Parathyroid adenoma (tissue), 2 donors: ENCODE measurements around the gene LIMS1.
"Not testable (repeated sequence)": the region's sequence is repeated elsewhere in the genome, so short reads cannot be mapped to it uniquely, and the experiment has no call there.

Experiments used
- H2AFZ ChIP-seq: fragments of 300-600 bp; sonication (generic); one replicate; pipeline ENCODE4 v1.7.0; 2017; ENCODE audit warnings: antibody characterized with exemption, mild to moderate bottlenecking
- H3K27ac ChIP-seq: fragments of 300-600 bp; sonication (generic); one replicate; pipeline ENCODE4 v1.7.0; 2017
- H3K27me3 ChIP-seq: fragments of 300-600 bp; sonication (generic); one replicate; pipeline ENCODE4 v1.7.0; 2017; ENCODE audit warnings: low read length; ENCODE audit not compliant: control insufficient read depth, insufficient read depth
- H3K36me3 ChIP-seq: fragments of 300-600 bp; sonication (generic); one replicate; pipeline ENCODE4 v1.7.0; 2017; ENCODE audit warnings: low read length; ENCODE audit not compliant: control insufficient read depth, insufficient read depth
- H3K4me1 ChIP-seq: fragments of 300-600 bp; sonication (generic); one replicate; pipeline ENCODE4 v1.7.0; 2017; ENCODE audit warnings: control low read depth
- H3K4me2 ChIP-seq: fragments of 300-600 bp; sonication (generic); one replicate; pipeline ENCODE4 v1.7.0; 2017; ENCODE audit warnings: low read length
- H3K4me3 ChIP-seq: fragments of 300-600 bp; sonication (generic); one replicate; pipeline ENCODE4 v1.7.0; 2017; ENCODE audit warnings: low read depth, low read length
- H3K79me2 ChIP-seq: fragments of 300-600 bp; sonication (generic); one replicate; pipeline ENCODE4 v1.7.0; 2017; ENCODE audit warnings: control low read depth
- H3K9ac ChIP-seq: fragments of 300-600 bp; sonication (generic); one replicate; pipeline ENCODE4 v1.7.0; 2017; ENCODE audit warnings: mild to moderate bottlenecking
- H3K9me3 ChIP-seq: fragments of 300-600 bp; sonication (generic); one replicate; pipeline ENCODE4 v1.7.0; 2017; ENCODE audit warnings: low read length; ENCODE audit not compliant: control insufficient read depth
- CTCF ChIP-seq: fragments of 300-600 bp; sonication (generic); IDR thresholded peaks from one replicate; pipeline ENCODE4 v1.7.0; 2017; ENCODE audit warnings: antibody characterized with exemption, mild to moderate bottlenecking
- donor health status: primary hyperparathyroidism.

The LIMS1 gene

GRCh38 chr2:108555572-108555971 lies 21.3 kb downstream of the LIMS1 start:
- H2AFZ ChIP-seq = no peak overlapping the region
- peaks cover 46% of the 10 kb centered on the region for H3K79me2 ChIP-seq
- no peaks in the 10 kb centered on the region for H3K27me3 ChIP-seq
- no peaks in the 10 kb centered on the region for H3K36me3 ChIP-seq
- H3K4me1 ChIP-seq = peaks cover 10% of the 10 kb centered on the region
- no peak overlapping the region for H3K9ac ChIP-seq
- TF ChIP-seq CTCF = no peak
- H3K4me3 ChIP-seq = no peak overlapping the region
- no peak overlapping the region for H3K4me2 ChIP-seq
- no peak overlapping the region for H3K27ac ChIP-seq
- no peaks in the 10 kb centered on the region for H3K9me3 ChIP-seq

- not testable (repeated sequence) for H3K4me1 ChIP-seq, H3K4me3 ChIP-seq
Observed at GRCh38 chr2:108556581-108556980, 22.3 kb downstream of the LIMS1 start.

GRCh38 chr2:108560241-108560811 lies 26.1 kb downstream of the LIMS1 start:
- Histone ChIP-seq H3K4me3 (no peak overlapping the region), H3K4me2 (no peak overlapping the region), H3K79me2 (peaks cover 49% of the 10 kb centered on the region), H3K9ac (no peak overlapping the region), H3K36me3 (no peaks in the 10 kb centered on the region), H3K27ac (no peak overlapping the region), H3K27me3 (no peaks in the 10 kb centered on the region), H2AFZ (no peak overlapping the region), H3K9me3 (no peaks in the 10 kb centered on the region), H3K4me1 (no peaks in the 10 kb centered on the region)
- TF ChIP-seq CTCF = no peak

More at GRCh38 chr2:108556581-108556980, 22.3 kb downstream of the LIMS1 start:
- H3K4me2 ChIP-seq, H3K9me3 ChIP-seq, H3K27me3 ChIP-seq, H3K36me3 ChIP-seq, H2AFZ ChIP-seq, H3K27ac ChIP-seq, H3K9ac ChIP-seq: not testable (repeated sequence)
- H3K79me2 ChIP-seq = peaks cover 46% of the 10 kb centered on the region

GRCh38 chr2:108560895-108561530 lies 26.7 kb downstream of the LIMS1 start:
- Histone ChIP-seq H3K9me3 (no peaks in the 10 kb centered on the region), H3K9ac (no peak overlapping the region), H2AFZ (no peak overlapping the region), H3K36me3 (no peaks in the 10 kb centered on the region), H3K27me3 (no peaks in the 10 kb centered on the region), H3K79me2 (peaks cover 42% of the 10 kb centered on the region), H3K4me1 (no peaks in the 10 kb centered on the region), H3K27ac (no peak overlapping the region), H3K4me3 (no peak overlapping the region), H3K4me2 (no peak overlapping the region)
- TF ChIP-seq CTCF = no peak

- Histone ChIP-seq H3K9me3 (no peaks in the 10 kb centered on the region), H3K79me2 (peaks cover 30% of the 10 kb centered on the region), H3K4me3 (no peak overlapping the region), H3K4me1 (no peaks in the 10 kb centered on the region), H3K9ac (no peak overlapping the region), H3K36me3 (no peaks in the 10 kb centered on the region), H3K27ac (no peak overlapping the region), H2AFZ (no peak overlapping the region), H3K27me3 (no peaks in the 10 kb centered on the region), H3K4me2 (no peak overlapping the region)
- TF ChIP-seq CTCF = no peak
Observed at GRCh38 chr2:108562274-108562673, 28.0 kb downstream of the LIMS1 start.
